SK-N-DZ (cell line): ENCODE measurements around the gene ZCCHC9.
A peak's percentile ranks its signal among the peaks of the same experiment; 100 is the strongest.
"Not testable (repeated sequence)": the region's sequence is repeated elsewhere in the genome, so short reads cannot be mapped to it uniquely, and the experiment has no call there.

Source experiments
- DNase-seq: peaks from one replicate; pipeline ENCODE4 v3.0.0-alpha.2; 2015; ENCODE audit warnings: low spot score

Gene ZCCHC9

GRCh38 chr5:81305785-81306184 is 4.4 kb downstream of the ZCCHC9 start:
- DNase-seq: no peak

- DNase-seq: no peak
Measured at GRCh38 chr5:81308836-81309235, 7.4 kb downstream of the ZCCHC9 start.

GRCh38 chr5:81310402-81311063 is 9.1 kb downstream of the ZCCHC9 start:
- DNase-seq: no peak

GRCh38 chr5:81313278-81313677 is 11.9 kb downstream of the ZCCHC9 start:
- DNase-seq: no peak

GRCh38 chr5:81313686-81314085 is 12.3 kb downstream of the ZCCHC9 start:
- no peak for DNase-seq

- DNase-seq: no peak
Measured at GRCh38 chr5:81314581-81314980, 13.2 kb downstream of the ZCCHC9 start.

GRCh38 chr5:81315336-81315735 is 13.9 kb downstream of the ZCCHC9 start:
- DNase-seq: no peak

GRCh38 chr5:81315830-81316229 is 14.4 kb downstream of the ZCCHC9 start:
- DNase-seq: no peak

GRCh38 chr5:81316571-81316970 is 15.2 kb downstream of the ZCCHC9 start:
- no peak for DNase-seq

- no peak for DNase-seq
Measured at GRCh38 chr5:81317536-81317935, 16.1 kb downstream of the ZCCHC9 start.

- DNase-seq: no peak
Measured at GRCh38 chr5:81326554-81326953, 25.2 kb downstream of the ZCCHC9 start.

GRCh38 chr5:81334304-81335061 is 33.1 kb downstream of the ZCCHC9 start:
- peak; percentile 63 for DNase-seq

- DNase-seq: no peak
Measured at GRCh38 chr5:81335946-81336345, 34.6 kb downstream of the ZCCHC9 start.

GRCh38 chr5:81336556-81336955 is 35.2 kb downstream of the ZCCHC9 start:
- no peak for DNase-seq

GRCh38 chr5:81337803-81338202 is 36.4 kb downstream of the ZCCHC9 start:
- no peak for DNase-seq

- DNase-seq: not testable (repeated sequence)
Measured at GRCh38 chr5:81338213-81338612, 36.8 kb downstream of the ZCCHC9 start.

- no peak for DNase-seq
Measured at GRCh38 chr5:81344736-81345135, 43.3 kb downstream of the ZCCHC9 start.

- no peak for DNase-seq
Measured at GRCh38 chr5:81345411-81346003, 44.1 kb downstream of the ZCCHC9 start.

GRCh38 chr5:81349161-81349560 is 47.8 kb downstream of the ZCCHC9 start:
- DNase-seq: no peak

GRCh38 chr5:81350507-81350906 is 49.1 kb downstream of the ZCCHC9 start:
- no peak for DNase-seq

GRCh38 chr5:81353189-81353588 is 51.8 kb downstream of the ZCCHC9 start:
- no peak for DNase-seq

GRCh38 chr5:81354093-81354492 is 52.7 kb downstream of the ZCCHC9 start:
- DNase-seq: no peak
